ENCODE results near the gene TBC1D32. TPM values are rescaled to one million over a fixed set of nuclear protein-coding genes. Genes with fewer than 3 reads are reported as not detected.
"Not testable (repeated sequence)": the region's sequence is repeated elsewhere in the genome, so short reads cannot be mapped to it uniquely, and the experiment has no call there.

The TBC1D32 gene
- total and polyA plus RNA-seq, 7 donors, result 0.60 to 6.1 (median 2.1) TPM

DNA sequence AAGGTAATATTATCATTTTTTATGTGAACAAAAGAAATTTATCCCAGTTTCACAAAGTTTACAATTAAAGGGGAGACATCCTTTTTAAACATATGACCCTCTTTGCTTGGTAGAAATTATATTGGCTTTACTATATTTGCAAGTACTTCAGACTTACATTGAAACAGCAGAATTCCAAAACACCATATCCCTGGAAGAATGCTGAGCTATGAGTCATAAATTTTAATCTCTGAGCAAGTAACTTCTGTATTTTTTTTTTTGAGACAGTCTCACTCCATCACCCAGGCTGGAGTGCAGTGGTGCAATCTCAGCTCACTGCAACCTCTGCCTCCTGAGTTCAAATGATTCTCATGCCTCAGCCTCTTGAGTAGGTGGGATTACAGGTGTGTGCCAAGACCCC lies 240.4 kb downstream of the TBC1D32 start:
- Histone ChIP-seq H3K36me3 (no peaks in the 10 kb centered on the region), H3K4me3 (no peak overlapping the region), H3K27ac (no peak overlapping the region), H3K27me3 (no peaks in the 10 kb centered on the region), H3K9me3 (no peaks in the 10 kb centered on the region), H3K4me1 (no peaks in the 10 kb centered on the region)
- no peak for DNase-seq
- TF ChIP-seq POLR2AphosphoS5 (IDR thresholded peaks at IDR 0.05) (no peak), POLR2A (IDR thresholded peaks at IDR 0.05) (no peak), CTCF (IDR thresholded peaks at IDR 0.05) (no peak), EP300 (IDR thresholded peaks at IDR 0.05) (no peak)
- intact Hi-C loops (cut with DNase I), result no loop called here

GRCh38 chr6:121090492-121090891 lies 243.8 kb downstream of the TBC1D32 start:
- WGBS, 2 donors, result 87 to 90% methylated on average over 1 of the region's 1 CpG
- Histone ChIP-seq H3K36me3 (no peaks in the 10 kb centered on the region), H3K27me3 (no peaks in the 10 kb centered on the region), H3K4me3 (no peak overlapping the region), H3K4me1 (no peaks in the 10 kb centered on the region), H3K9me3 (no peaks in the 10 kb centered on the region), H3K27ac (no peak overlapping the region)
- DNase-seq, result no peak
- intact Hi-C loops (cut with DNase I), result no loop called here
- TF ChIP-seq POLR2AphosphoS5 (IDR thresholded peaks at IDR 0.05), result no peak
- no peak for TF ChIP-seq POLR2A (IDR thresholded peaks at IDR 0.05)
- no peak for TF ChIP-seq CTCF (IDR thresholded peaks at IDR 0.05)
- no peak for TF ChIP-seq EP300 (IDR thresholded peaks at IDR 0.05)

GRCh38 chr6:121086876-121087275 lies 247.4 kb downstream of the TBC1D32 start:
- DNase-seq, result no peak
- WGBS, 2 donors, result 85 to 90% methylated on average over 3 of the region's 3 CpGs
- H3K4me3 ChIP-seq, result no peak overlapping the region

GRCh38 chr6:121076119-121076518 lies 258.2 kb downstream of the TBC1D32 start:
- Histone ChIP-seq H3K27ac (no peak overlapping the region), H3K27me3 (no peaks in the 10 kb centered on the region), H3K4me3 (no peak overlapping the region), H3K9me3 (no peaks in the 10 kb centered on the region), H3K36me3 (no peaks in the 10 kb centered on the region), H3K4me1 (no peaks in the 10 kb centered on the region)
- intact Hi-C loops (cut with DNase I), result no loop called here
- TF ChIP-seq POLR2AphosphoS5 (IDR thresholded peaks at IDR 0.05), result no peak
- no peak for TF ChIP-seq POLR2A (IDR thresholded peaks at IDR 0.05)
- no peak for TF ChIP-seq EP300 (IDR thresholded peaks at IDR 0.05)
- TF ChIP-seq CTCF (IDR thresholded peaks at IDR 0.05), result no peak
- no peak for DNase-seq
- 90 to 91% methylated on average over 3 of the region's 3 CpGs for WGBS, 2 donors

More at GRCh38 chr6:121086876-121087275, 247.4 kb downstream of the TBC1D32 start:
- TF ChIP-seq POLR2AphosphoS5 (IDR thresholded peaks at IDR 0.05) (no peak), EP300 (IDR thresholded peaks at IDR 0.05) (no peak), CTCF (IDR thresholded peaks at IDR 0.05) (no peak), POLR2A (IDR thresholded peaks at IDR 0.05) (no peak)
- Histone ChIP-seq H3K27me3 (no peaks in the 10 kb centered on the region), H3K36me3 (no peaks in the 10 kb centered on the region), H3K4me1 (no peaks in the 10 kb centered on the region), H3K27ac (no peak overlapping the region), H3K9me3 (no peaks in the 10 kb centered on the region)
- intact Hi-C loops (cut with DNase I), result no loop called here

DNA sequence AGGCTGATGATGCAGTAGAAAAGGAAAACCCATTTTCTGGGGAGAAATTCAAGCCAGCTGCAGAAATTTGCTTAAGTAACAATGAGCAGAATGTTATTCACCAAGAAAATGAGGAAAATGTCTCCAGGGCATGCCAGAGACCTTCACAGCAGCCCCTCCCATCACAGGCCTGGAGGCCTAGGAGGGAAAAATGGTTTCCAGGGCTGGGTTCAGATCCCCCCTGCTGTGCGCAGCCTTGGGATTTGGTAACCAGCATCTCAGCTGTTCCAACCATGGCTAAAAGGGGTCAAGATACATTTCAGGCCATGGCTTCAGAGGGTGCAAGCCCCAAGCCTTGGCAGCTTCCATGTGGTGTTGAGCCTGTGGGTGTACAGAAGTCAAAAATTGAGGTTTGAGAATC lies 265.5 kb downstream of the TBC1D32 start:
- H3K27ac ChIP-seq, result not testable (repeated sequence)

More for the DNA sequence above, 265.5 kb downstream of the TBC1D32 start:
- H3K9me3 ChIP-seq; H3K27me3 ChIP-seq; H3K36me3 ChIP-seq; H3K4me3 ChIP-seq; intact Hi-C loops (cut with DNase I); H3K4me1 ChIP-seq; DNase-seq: not testable (repeated sequence)
- WGBS, 2 donors, result 96 to 97% methylated on average over 1 of the region's 1 CpG
